Esophagus squamous epithelium (tissue), 5 donors: ENCODE results near the gene CREBBP. TPM values are rescaled to one million over a fixed set of nuclear protein-coding genes. Genes with fewer than 3 reads are reported as not detected.

ENCODE experiments used
- DNase-seq: peaks from one replicate; lab custom pipeline; 2025; lab: John Stamatoyannopoulos, UW
- H3K27ac ChIP-seq, 4 donors: fragments of 200-600 bp; sonication (generic); one replicate each; pipeline ENCODE4 v1.5.1; 2016 to 2019; ENCODE audit warnings: mild to moderate bottlenecking in 1 of 4
- H3K27me3 ChIP-seq, 4 donors: fragments of 200-600 bp; sonication (generic); 1 replicate in 3 of 4; 2 replicates in 1 of 4; pipeline versions ENCODE4 v1.5.1 to v1.6.0; 2017 to 2021; ENCODE audit warnings: antibody characterized with exemption in 1 of 4
- H3K36me3 ChIP-seq, 3 donors: fragments of 200-600 bp; sonication (generic); one replicate each; pipeline ENCODE4 v1.5.1; 2016 to 2019
- H3K4me1 ChIP-seq, 3 donors: fragments of 200-600 bp; sonication (generic); one replicate each; pipeline ENCODE4 v1.5.1; 2017 to 2019
- H3K4me3 ChIP-seq, 4 donors: fragments of 200-600 bp; sonication (generic); 1 replicate in 3 of 4; 2 replicates in 1 of 4; pipeline ENCODE4 v1.5.1; 2016 to 2019; ENCODE audit warnings: mild to moderate bottlenecking in 2 of 4, moderate library complexity in 1 of 4
- H3K9me3 ChIP-seq, 3 donors: fragments of 200-600 bp; sonication (generic); one replicate each; pipeline ENCODE4 v1.5.1; 2016 to 2019
- CTCF ChIP-seq, 6 experiments: fragments of 450-650 bp in 4 of 6; fragments of 200-600 bp in 2 of 6; sonication (generic) in 2 of 6; IDR thresholded peaks; one replicate each; pipeline ENCODE4 v1.5.1; 2016 to 2019; ENCODE audit warnings: antibody characterized with exemption in 6 of 6, mild to moderate bottlenecking in 4 of 6, moderate library complexity in 4 of 6
- POLR2A ChIP-seq, 4 donors: fragments of 450-650 bp; IDR thresholded peaks; one replicate each; pipeline ENCODE4 v1.6.1; 2017; ENCODE audit warnings: antibody characterized with exemption in 4 of 4, mild to moderate bottlenecking in 4 of 4, moderate library complexity in 3 of 4
- WGBS, 2 donors: methylation state at CpG; one replicate each; pipeline ENCODE4 v1.1.5; 2018; 5-methylcytosine and 5-hydroxymethylcytosine counted together
- intact Hi-C: fragments of 100-400 bp; cut with DNase I; formaldehyde crosslinking; loops from one replicate; pipeline ENCODE4 v1.15.0; 2022
- total RNA-seq, 4 donors: library from RNA; depleted of rRNA; stranded (reverse); fragments of >200 nt; gene quantifications; one replicate each; pipeline ENCODE4 v1.1.0, GENCODE V29; 2016
- donor health status: DM: yes; HTN: yes; CAD: no.

Gene CREBBP
- total RNA-seq, 4 donors from 2014 or later, result 14.5 to 53.6 (median 37.5) TPM

- intact Hi-C loops, result no loop called here
- TF ChIP-seq CTCF (IDR thresholded peaks at IDR 0.05) (no peak), POLR2A (IDR thresholded peaks at IDR 0.05) (no peak)
- Histone ChIP-seq H3K36me3 (peaks cover 62 to 100% (median 77%) of the 10 kb centered on the region in 3 donors), H3K27me3 (no peaks in the 10 kb centered on the region), H3K4me1 (no peaks in the 10 kb centered on the region), H3K9me3 (no peaks in the 10 kb centered on the region), H3K4me3 (no peak overlapping the region), H3K27ac (no peak overlapping the region)
- DNase-seq, result no peak
- 95 to 96% methylated on average over 18 to 21 of the region's 25 CpGs for WGBS, 2 donors
Observed at GRCh38 chr16:3734758-3735221, 145.7 kb downstream of the CREBBP start.

- no peak overlapping the region for H3K27ac ChIP-seq
- peaks cover 63 to 100% (median 76%) of the 10 kb centered on the region in 3 donors for H3K36me3 ChIP-seq
- H3K27me3 ChIP-seq, result no peaks in the 10 kb centered on the region
- WGBS, 2 donors, result 96 to 97% methylated on average over 17 to 18 of the region's 27 CpGs
- no peak for TF ChIP-seq POLR2A (IDR thresholded peaks at IDR 0.05)
- no peak for TF ChIP-seq CTCF (IDR thresholded peaks at IDR 0.05)
- no peak overlapping the region for H3K4me3 ChIP-seq
- no peaks in the 10 kb centered on the region for H3K4me1 ChIP-seq
- H3K9me3 ChIP-seq, result no peaks in the 10 kb centered on the region
- intact Hi-C loops, result no loop called here
- no peak for DNase-seq
Observed at GRCh38 chr16:3734084-3734757, 146.3 kb downstream of the CREBBP start.

- 87 to 100% methylated on average over 1 to 8 of the region's 8 CpGs for WGBS, 2 donors
- intact Hi-C loops, result no loop called here
- H3K27ac ChIP-seq, result no peak overlapping the region
- H3K4me3 ChIP-seq, result no peak overlapping the region
- H3K4me1 ChIP-seq, result no peaks in the 10 kb centered on the region
- no peaks in the 10 kb centered on the region for H3K9me3 ChIP-seq
- no peaks in the 10 kb centered on the region for H3K27me3 ChIP-seq
- no peak for TF ChIP-seq POLR2A (IDR thresholded peaks at IDR 0.05)
- TF ChIP-seq CTCF (IDR thresholded peaks at IDR 0.05), result no peak
- H3K36me3 ChIP-seq, result peaks cover 73 to 100% (median 88%) of the 10 kb centered on the region in 3 donors
- no peak for DNase-seq
Observed at GRCh38 chr16:3732171-3732570, 148.3 kb downstream of the CREBBP start.

- no peak for TF ChIP-seq CTCF (IDR thresholded peaks at IDR 0.05)
- no peak for TF ChIP-seq POLR2A (IDR thresholded peaks at IDR 0.05)
- 85 to 93% methylated on average over 13 to 28 of the region's 34 CpGs for WGBS, 2 donors
- Histone ChIP-seq H3K36me3 (peaks cover 71 to 100% (median 80%) of the 10 kb centered on the region in 3 donors), H3K9me3 (no peaks in the 10 kb centered on the region), H3K27ac (no peak overlapping the region), H3K4me1 (no peaks in the 10 kb centered on the region), H3K27me3 (no peaks in the 10 kb centered on the region), H3K4me3 (no peak overlapping the region)
- DNase-seq, result no peak
- intact Hi-C loops, result no loop called here
Observed at GRCh38 chr16:3731126-3731935, 149.2 kb downstream of the CREBBP start.
